ENCODE measurements around the gene METRN.

METRN gene

GRCh38 chr16:714558-715476, at the start of gene METRN:
METRN (plus strand) TSS chr16:715118; CDS start chr16:715290, 172 bp downstream.
- peak; percentile 85 for DNase-seq

DNA sequence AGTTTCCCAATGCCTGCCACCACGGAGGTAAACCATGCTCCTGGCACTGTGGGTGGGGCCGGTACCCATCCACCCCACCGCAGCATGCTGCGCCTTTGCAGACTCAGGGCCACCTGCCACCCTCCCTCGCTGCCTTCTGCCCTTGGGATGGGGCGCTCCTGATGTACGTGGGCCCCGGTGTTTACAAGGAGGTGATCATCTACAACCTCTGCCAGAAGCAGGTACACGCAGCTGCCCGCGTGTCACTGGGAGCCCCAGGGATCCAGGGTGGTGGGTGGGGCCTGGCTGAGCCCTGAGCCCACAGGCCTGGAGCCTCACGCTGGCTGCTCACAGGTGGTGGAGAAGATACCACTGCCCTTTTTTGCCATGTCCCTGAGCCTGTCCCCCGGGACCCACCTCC, 48.3 kb upstream of the METRN start:
- DNase-seq = no peak

GRCh38 chr16:667113-667779, 47.7 kb upstream of the METRN start:
- DNase-seq = no peak

GRCh38 chr16:667780-668518, 47.0 kb upstream of the METRN start, which contains the start of gene RHOT2:
RHOT2 (plus strand) TSS chr16:668132; CDS start chr16:668200, 68 bp downstream.
- peak; percentile 94 for DNase-seq

DNA sequence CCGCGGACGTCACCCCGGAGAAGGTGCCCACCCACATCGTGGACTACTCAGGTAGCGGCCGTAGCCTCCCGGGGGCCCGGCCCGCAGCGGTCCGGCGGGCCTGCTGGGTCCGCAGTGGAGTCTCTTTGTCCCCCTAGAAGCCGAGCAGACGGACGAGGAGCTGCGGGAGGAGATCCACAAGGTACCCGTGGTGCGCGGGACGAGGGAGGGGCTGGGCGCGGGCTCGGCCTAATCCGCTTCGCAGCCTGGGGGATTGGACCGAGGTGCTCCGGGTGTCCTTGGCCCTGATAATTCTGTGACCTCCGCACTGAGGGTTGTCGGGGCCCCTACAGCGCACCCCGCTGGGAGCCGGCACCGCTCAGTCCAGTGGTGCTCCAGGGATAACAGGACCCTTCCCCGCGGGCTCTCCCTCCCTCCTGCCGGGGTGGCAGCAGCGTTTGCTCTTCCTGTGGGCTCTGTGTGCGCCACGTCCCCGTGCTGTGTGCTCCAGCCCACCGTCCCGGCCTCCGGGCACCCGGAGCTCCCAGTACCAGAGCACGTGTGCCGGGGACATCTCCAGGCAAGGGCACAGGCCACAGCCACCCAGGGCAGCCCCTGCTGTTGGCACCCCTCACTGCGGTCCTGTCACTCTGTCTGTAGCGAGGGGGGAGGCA, 46.3 kb upstream of the METRN start:
- DNase-seq = no peak

- DNase-seq = no peak
Measured at GRCh38 chr16:669666-670065, 45.3 kb upstream of the METRN start.

DNA sequence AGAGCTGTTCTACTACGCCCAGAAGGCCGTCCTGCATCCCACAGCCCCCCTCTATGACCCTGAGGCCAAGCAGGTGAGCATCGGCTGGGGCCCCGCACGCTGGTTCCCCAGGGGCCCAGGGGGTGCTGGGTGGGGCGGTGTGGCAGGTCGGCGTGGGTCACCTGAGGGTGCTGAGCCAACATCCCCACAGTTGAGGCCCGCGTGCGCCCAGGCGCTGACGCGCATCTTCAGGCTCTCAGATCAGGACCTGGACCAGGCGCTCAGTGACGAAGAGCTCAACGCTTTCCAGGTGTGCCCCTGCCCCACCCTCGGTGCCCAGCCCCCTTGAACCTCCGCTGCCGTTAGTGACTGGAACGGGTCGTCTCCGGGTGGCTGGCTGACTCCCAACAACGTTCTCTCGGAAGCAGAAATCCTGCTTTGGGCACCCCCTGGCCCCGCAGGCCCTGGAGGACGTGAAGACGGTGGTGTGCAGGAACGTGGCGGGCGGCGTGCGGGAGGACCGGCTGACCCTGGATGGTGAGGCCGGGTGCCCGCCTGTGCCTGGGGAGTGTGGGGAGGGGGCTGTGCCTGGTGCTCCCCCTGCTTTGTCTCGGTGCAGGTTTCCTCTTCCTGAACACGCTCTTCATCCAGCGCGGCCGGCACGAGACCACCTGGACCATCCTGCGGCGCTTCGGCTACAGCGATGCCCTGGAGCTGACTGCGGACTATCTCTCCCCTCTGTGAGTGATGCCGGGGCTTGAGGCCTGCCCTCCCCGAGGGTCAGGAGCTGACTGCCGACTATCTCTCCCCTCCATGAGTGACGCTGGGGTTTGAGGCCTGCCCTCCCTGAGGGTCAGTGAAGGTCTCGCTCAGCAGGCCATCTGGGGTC, 44.2 kb upstream of the METRN start:
- no peak for DNase-seq

DNA sequence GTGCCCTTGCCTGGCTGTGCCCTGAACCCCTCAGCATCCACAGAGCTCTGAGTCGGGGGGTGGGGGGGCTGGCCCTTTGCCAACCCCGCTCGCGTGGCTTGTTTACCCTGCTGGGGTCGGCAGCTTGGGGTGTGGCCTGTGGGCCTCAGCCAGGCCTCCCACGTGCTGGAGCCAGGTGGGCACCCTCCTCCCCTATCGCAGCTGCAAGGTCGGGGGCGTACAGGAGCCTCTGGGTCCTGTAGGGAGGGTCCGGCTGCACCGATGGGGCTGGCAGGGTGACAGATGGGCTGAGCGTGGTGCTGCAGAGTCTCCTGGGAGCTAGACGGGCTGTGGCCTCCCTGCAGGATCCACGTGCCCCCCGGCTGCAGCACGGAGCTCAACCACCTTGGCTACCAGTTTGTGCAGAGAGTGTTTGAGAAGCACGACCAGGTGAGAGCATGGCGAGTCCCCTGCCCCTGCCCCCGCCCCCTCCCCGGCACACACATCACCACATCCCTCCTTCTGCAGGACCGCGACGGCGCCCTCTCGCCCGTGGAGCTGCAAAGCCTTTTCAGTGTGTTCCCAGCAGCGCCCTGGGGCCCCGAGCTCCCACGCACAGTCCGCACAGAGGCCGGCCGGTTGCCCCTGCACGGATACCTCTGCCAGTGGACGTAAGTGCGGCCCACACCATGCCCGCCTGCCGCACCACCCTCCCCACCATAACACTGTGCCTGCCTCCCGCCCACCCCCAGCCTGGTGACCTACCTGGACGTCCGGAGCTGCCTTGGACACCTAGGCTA, 43.4 kb upstream of the METRN start:
- DNase-seq = no peak

DNA sequence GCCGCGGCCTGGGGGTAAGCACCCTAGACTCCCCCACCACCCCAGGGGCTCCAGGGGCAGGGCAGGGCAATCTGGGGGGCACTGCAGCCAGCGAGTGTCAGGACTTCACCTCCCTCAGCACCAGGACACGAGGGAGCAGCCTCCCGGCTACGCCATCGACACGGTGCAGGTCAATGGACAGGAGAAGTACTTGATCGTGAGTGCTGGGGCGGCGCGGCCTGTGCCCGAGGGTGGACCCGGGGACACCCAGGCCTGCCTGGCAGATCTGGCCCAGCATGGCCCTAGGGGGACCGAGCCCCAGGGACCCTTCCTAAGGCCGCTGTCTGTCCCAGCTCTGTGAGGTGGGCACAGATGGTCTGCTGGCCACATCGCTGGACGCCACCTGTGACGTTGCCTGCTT, 42.5 kb upstream of the METRN start:
- DNase-seq = no peak

DNA sequence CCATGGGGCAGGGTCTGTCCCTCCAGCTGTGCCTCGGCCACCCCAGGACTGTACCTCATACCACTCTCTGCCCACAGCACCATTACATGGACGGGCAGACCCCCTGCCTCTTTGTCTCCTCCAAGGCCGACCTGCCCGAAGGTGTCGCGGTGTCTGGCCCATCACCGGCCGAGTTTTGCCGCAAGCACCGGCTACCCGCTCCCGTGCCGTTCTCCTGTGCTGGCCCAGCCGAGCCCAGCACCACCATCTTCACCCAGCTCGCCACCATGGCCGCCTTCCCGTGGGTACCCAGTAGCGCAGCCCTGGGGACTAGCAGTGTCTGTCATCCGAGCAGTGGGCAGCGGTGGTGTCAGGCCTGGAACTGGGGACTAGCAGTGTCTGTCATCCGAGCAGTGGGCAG, 42.1 kb upstream of the METRN start:
- no peak for DNase-seq

- DNase-seq = no peak
Measured at GRCh38 chr16:673399-673991, 41.4 kb upstream of the METRN start.

DNA sequence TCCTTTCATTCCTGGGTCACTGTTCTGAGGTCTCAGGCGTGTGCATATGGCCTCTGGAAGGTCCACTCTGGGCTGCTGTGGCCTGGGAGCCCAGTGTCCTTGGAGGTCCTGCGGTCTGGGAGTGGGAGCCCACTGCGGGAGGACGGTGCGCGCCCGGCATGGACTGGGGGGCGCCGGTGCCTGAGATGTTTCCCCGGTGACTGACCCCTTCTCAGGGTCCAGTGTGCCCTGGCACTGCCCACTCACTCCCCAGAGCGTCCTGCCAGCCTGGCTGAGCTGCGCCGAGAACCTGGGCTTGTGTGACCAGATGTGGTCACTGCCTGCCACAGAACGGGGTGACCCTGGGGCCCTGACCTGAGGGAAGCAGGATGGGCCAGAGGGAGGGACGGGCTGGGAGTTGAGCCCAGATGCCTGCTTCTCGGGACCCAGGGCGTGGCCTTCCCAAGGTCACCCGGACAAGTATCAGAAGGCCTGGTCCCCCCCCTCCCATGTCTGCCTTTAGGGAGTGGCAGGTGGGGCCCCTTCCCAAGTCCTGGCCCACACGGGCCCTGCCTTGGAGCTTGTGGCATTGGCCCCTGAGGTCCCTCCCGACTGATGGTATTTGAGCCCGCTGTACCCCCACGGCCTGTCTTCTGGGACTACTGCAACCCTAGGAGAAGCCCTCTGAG, 40.6 kb upstream of the METRN start:
- no peak for DNase-seq

- DNase-seq = no peak
Measured at GRCh38 chr16:674968-675883, 39.7 kb upstream of the METRN start, which contains the start of gene RHBDL1. RHBDL1 (plus strand) TSS chr16:675671; CDS start chr16:675791, 120 bp downstream.

- no peak for DNase-seq
Measured at GRCh38 chr16:675884-676564, 38.9 kb upstream of the METRN start.

- DNase-seq = no peak
Measured at GRCh38 chr16:676565-676902, 38.4 kb upstream of the METRN start.

- no peak for DNase-seq
Measured at GRCh38 chr16:676913-677312, 38.0 kb upstream of the METRN start.

GRCh38 chr16:677316-678190, 37.4 kb upstream of the METRN start:
- DNase-seq = no peak
